ENCODE data around the gene IMP3. TPM values are rescaled to one million over a fixed set of nuclear protein-coding genes. Genes with fewer than 3 reads are reported as not detected.

IMP3 gene, protein sequence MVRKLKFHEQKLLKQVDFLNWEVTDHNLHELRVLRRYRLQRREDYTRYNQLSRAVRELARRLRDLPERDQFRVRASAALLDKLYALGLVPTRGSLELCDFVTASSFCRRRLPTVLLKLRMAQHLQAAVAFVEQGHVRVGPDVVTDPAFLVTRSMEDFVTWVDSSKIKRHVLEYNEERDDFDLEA
- total RNA-seq (2022; extraction: Qiagen RNA extraction; ENCODE audit: low read depth), result 87.1 to 125 TPM (median 121 TPM) in 5 replicates

DNA sequence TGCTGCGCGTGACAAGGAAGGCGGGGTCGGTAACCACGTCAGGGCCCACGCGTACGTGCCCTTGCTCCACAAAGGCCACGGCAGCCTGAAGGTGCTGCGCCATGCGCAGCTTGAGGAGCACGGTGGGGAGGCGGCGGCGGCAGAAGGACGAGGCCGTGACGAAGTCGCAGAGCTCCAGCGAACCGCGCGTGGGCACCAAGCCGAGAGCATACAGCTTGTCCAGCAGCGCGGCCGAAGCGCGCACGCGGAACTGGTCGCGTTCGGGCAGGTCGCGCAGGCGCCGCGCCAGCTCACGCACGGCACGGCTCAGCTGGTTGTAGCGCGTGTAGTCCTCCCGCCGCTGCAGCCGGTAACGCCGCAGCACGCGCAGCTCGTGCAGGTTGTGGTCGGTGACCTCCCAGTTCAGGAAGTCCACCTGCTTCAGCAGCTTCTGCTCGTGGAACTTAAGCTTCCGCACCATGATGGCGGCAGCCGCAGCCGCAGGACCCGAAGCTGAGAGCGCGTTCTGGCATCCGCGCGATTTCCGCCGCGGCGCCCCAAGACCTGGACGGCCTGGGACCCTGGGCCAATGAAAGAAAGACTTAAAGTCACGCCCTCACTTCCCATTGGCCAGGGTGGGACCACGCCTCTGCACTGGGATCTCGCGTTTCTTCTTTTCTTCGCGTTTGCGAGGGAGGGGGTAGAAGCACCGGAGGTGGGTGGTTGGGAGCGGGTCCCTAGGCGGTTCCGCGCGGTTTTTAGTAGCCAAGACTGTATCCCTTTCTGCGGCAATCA lies at the start of gene IMP3:
IMP3 (minus strand) TSS at position 516 of the 774 bp plus-strand sequence; CDS start at position 460, 56 bp downstream.

DNA sequence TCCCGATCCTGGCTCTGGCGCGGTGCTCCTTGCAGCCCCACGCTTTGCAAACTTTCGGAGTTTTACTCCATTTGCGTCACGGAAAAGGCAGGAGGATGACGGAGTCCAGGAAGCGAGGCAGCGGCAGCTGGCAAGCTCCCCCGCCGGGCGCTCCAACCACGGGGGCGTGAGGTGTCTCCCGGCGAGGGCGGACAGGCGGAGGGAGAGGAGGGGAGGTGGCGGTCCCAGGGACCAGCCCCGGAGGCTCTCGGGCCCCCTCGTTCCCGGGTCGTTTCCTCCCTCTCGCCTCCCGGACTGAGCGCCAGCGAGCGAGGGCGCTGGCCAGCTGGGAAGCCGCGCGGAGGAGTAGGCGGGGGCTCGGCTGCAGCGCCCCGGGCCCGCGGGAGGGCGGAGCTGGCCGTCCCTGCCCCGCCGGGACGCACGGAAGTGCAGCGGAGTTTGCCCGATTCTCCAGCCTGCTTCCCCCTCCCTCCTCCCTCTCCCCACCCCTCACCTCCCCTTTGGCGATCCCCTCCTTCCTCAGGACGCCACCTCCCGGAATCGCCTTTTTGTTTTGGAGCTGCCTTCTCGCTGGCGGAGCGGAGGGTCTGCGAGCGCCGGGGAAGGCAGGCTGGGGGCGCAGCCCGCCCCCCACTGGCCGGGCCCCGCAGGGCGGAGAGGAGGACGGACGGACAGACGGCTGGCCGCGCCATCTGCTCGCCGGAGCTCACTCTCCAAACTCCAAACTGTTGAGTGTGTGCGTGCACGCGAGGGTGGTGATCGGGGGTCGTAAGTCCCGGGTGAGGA lies 7.5 kb upstream of the IMP3 start, which contains the start of gene SNX33:
SNX33 (plus strand) TSS at position 543 of the 786 bp plus-strand sequence. CDS start 1,191 bp downstream, outside the sequence.

DNA sequence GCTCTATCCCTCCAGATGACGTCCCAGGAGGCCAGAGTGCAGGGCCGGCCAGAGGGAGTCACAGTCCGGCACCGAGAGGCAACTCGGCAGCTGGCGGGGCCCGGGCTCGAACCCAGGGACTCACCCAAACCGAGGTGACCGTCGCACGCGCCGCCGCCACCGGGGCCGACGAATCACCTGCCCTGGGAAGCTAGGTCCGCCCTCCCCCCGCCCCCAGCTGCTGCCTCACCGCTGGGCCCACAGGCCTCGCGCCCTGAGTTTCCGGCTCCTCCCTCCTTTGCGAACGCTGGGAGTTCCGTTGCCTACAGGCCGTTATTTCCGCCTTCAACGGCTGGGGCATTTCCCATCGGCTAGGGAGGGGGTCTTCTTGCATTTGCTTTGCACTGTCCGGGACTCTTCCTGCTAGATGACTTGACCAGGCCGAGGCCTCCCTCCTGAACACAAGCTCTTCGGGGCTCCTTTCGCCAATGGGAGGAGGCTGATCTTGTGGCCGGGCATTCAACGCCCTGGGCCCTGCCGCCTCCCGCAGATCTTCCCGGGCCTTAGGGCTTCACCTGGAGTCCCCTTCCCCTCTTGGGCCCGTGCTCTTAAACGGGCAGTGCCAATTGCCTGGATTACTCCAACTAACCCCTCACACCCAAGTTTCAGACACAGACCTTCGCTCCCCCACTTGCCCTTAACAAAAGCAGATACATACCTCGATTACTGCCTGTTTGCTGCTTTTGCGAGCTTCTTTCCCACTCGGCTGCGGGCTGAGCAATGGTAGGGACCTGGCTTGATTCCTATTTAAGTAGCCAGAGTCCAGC lies 14.3 kb downstream of the IMP3 start, which contains the start of gene SNUPN:
SNUPN (minus strand) TSS at position 184 of the 806 bp plus-strand sequence. CDS start 4,674 bp downstream, outside the sequence.

Other genes with a start within 250 kb of the IMP3 start
- gene SIN3A, start 188.5 kb downstream of the IMP3 start, total RNA-seq (2022; extraction: Qiagen RNA extraction; ENCODE audit: low read depth), result 26.0 to 34.8 TPM (median 30.3 TPM) in 5 replicates
- gene PTPN9, start 60.9 kb downstream of the IMP3 start, total RNA-seq (2022; extraction: Qiagen RNA extraction; ENCODE audit: low read depth), result 36.1 to 53.2 TPM (median 46.7 TPM) in 5 replicates
- gene SNUPN, start 14.5 kb downstream of the IMP3 start, total RNA-seq (2022; extraction: Qiagen RNA extraction; ENCODE audit: low read depth), result 31.0 to 35.0 TPM (median 33.4 TPM) in 5 replicates
- gene SNX33, start 7.7 kb upstream of the IMP3 start, total RNA-seq (2022; extraction: Qiagen RNA extraction; ENCODE audit: low read depth), result 11.1 to 18.1 TPM (median 15.8 TPM) in 5 replicates
- gene CSPG4, start 72.6 kb upstream of the IMP3 start, total RNA-seq (2022; extraction: Qiagen RNA extraction; ENCODE audit: low read depth), result 0.04 to 0.27 TPM (median 0.09 TPM) in 5 replicates
- 28.4 to 59.7 TPM (median 40.1 TPM) in 5 replicates for gene UBE2Q2, start 203.2 kb upstream of the IMP3 start, total RNA-seq (2022; extraction: Qiagen RNA extraction; ENCODE audit: low read depth)

Data from A549 treated with ZK216348 at 1 μM for 4 hours (cell line).